NCI-H82 treated with DMSO at 0.1 percent for 48 hours (cell line): ENCODE results near the gene ZNF827.
A peak's percentile ranks its signal among the peaks of the same experiment; 100 is the strongest.

ENCODE experiments used
- DNase-seq: peaks from one replicate; lab custom pipeline; 2025; ENCODE audit not compliant: unreplicated experiment; lab: John Stamatoyannopoulos, UW

The ZNF827 gene

GRCh38 chr4:145938618-145939440, at the start of gene ZNF827:
ZNF827 (minus strand) TSS chr4:145938823; CDS start chr4:145938407, 416 bp downstream.
- peak; percentile 70 for DNase-seq

DNA sequence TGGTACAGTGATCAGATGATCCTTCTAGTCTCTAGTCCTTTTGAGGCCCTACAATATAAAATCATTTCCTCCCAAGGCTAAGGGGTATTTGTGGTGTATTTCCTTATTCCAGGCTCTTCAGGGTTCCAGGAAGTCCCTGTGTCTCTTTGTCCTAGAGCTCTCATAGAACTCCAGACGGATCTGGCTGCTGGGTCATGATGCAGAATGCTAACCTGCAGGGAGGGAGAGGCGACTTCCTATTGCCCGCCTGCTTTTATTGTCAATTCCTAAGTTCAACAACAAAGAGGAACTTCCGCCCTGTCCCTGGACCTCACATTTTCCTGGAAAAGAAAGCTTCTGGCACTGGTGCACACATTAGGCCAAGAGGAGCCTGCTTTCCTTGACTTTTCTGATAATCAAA, 45.9 kb upstream of the ZNF827 start:
- no peak for DNase-seq

DNA sequence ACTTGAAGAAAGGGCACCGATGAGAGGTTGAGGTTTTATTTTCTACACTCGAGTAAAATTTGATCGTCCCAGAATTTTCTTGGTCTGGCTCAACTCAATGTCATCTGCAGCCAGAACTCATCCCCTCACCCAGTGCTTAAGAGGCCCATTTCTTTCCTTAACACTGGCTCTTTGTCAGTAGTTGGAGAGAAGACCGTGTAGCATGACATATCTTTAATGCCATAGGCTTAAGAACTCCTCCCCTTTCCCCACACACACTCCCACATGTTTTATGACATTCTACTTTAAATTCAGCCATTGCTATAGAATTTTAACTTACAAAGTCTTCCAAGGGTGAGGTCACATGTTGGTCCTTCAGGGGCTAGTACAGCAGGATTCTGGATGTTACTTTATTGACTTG, 44.2 kb upstream of the ZNF827 start:
- no peak for DNase-seq

GRCh38 chr4:145979160-145979559, 40.5 kb upstream of the ZNF827 start:
- DNase-seq: no peak

DNA sequence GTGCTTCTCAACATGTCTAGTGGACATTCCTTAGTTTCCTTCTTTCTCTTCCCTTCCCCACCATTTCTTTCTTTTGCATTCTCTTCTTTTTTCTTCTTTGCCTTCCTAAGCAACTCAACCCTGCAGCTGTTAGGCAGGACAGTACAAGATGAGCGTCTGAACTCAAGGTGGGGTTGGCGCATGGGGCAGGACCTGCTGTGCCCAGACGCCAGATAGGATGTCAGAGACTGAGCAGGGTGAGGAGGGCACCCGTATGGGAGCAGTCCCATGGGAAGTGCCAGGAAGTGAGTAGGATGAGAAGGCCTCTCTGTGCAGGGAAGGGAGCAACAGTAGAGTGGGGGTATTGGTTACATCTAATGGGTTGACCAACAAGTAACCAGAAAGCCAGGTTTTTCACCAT, 38.1 kb upstream of the ZNF827 start:
- DNase-seq: no peak

DNA sequence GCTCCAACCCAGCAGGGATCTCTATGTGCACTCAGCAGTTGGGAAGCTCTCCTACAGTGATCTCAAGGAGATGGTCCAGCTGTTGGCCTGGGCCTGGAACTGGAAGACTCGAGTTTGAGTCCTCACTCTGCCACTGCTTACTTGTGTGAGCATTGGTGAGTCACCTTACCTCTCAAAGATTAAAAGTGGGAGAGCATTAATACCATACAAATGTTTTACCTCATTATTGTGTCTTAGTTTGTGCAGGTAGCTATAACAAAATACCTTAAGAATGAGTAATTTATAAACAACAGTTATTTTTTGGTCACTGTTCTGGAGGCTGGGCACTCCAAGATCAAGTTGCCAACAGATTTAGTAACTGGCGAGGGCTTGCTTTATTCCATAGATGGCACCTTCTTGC, 21.4 kb upstream of the ZNF827 start:
- DNase-seq: no peak

- no peak for DNase-seq
Measured at GRCh38 chr4:145957302-145957701, 18.7 kb upstream of the ZNF827 start.

GRCh38 chr4:145956288-145956890, 17.8 kb upstream of the ZNF827 start:
- DNase-seq: no peak

DNA sequence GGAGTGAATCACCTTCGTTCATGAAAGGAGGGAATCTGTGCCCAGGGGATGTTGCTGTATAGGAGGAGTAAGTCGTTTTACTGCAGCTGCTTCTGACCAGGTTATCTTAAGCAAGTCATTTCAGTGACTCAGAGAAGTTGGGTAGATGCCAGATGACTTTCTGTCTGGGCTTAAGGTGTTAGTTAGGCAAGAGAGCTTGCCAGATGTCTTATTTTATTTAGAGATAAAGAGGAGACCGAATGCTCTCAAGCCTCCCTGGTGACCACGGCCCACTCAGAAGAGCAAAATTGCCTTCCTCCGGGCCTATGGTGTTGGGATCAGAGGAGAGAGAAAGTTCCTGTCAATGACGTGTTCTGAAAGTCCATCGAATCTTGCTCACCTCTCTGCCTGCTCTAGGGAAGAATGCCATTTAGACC, 16.3 kb upstream of the ZNF827 start:
- DNase-seq: no peak

DNA sequence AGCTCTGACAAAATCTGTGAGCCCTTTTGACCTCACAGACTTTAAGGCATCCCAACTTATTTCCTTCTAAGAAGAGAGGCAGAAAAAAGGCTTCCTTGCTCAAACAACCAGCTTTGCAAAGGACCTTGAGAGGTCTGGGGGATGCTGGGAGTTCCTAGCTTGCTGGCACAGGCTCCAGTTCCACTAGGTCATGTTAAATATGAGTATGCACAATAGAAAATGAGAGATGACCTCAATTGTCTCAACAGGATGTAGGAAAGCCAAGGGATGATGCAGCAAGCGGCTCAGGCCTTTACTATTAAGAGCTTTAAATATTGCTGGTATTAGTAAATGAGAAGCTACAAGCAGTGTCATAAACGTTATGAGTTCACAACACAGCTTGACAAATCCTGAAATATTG, 13.3 kb upstream of the ZNF827 start:
- DNase-seq: no peak

DNA sequence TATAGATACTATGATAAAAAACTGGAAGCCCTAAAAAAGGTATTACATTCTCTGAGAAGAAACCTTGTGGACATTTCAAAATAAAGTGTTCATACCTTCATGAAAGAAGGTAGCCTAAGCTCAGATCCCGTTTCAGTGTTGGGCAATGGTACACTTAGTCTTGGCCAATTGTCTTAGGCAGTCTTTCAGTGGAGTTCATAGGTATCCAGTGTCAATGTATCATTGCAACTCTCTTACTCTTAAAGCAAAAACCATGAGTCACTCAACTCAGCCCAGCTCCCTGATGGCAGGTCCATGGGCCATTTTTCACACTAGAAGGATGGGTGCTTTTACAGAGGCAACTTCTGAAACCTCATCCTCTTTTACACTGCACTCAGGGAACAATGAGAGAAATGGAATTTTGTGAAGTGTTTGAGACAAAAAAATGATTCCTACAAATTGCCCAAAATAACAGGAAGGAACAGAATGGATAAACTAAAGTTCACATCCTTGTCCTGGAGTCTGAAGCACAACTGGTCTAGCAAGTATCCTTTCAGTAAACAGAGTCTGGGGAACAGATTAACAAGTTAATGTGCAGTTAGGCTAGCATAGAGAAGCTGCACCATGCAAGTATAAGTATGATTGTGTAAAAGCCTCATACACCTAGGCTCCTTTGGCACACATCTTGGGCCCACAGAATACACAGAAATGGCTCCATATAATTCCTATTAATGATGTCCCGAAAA, 7.0 kb upstream of the ZNF827 start:
- DNase-seq: no peak

- DNase-seq: no peak
Measured at GRCh38 chr4:145944886-145945285, 6.3 kb upstream of the ZNF827 start.

DNA sequence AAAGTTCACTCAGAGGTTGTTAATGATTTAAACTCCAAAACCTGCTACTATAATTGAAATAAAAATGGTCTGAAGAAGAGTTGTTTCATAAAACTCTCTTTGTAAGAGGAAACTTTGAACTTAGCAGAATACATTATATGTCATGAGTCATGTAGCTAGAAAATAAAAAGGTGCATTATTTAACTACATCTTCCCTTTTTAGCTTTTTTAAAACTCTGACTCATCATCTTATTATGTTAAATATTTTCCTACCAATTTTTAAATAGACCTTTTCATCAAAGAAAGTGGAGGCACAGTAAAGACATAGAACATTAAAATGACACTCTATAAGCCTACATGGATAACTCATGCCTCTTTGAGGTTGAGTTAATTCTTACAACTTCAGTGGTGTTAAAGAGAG, 1.2 kb upstream of the ZNF827 start:
- DNase-seq: no peak

DNA sequence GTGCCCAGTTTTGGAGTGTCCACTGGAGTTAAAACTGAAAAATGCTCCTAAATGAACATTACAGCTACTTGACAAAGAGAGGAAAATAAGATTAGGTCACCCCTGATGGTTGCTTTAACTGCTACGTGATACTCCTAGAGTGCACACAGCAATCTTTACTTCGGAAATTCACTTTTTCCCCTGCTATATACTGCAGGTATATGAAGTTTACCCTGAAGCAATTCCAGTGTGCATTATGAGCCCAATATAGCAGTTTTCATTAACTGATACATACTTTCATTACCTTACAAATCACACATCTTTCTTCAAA, 773 bp upstream of the ZNF827 start:
- DNase-seq: no peak

DNA sequence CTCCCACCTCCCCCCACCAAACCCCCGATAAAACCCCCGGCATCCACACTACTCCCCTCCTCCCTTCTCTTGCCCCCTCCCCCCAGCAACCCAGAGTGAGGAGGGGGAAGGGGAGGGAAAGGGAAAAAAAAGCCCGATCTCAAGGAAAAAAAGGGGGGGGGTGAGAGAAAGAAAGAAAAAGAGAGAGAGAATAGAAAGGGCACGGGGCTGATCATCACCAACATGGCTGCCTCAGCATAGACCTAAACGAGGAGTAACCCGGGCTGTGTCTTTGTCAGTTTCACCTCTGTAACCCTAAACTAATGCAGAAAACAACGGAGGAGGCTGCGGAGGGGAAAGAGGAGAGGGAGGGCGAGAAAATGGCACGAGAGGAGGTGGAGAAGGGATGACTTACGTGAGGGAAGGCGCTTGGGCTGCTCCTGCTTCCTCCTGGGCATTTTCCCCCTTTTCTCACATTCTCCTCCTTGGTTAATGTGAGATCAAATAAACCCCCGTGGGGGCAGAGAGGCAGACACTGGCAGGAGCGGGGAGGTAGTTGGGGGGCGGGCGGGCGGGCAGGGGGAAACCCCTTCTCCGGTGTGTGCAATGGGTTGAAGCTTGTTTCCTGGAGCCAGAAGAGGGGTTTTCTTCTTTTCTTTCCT, 532 bp downstream of the ZNF827 start:
- DNase-seq: no peak

DNA sequence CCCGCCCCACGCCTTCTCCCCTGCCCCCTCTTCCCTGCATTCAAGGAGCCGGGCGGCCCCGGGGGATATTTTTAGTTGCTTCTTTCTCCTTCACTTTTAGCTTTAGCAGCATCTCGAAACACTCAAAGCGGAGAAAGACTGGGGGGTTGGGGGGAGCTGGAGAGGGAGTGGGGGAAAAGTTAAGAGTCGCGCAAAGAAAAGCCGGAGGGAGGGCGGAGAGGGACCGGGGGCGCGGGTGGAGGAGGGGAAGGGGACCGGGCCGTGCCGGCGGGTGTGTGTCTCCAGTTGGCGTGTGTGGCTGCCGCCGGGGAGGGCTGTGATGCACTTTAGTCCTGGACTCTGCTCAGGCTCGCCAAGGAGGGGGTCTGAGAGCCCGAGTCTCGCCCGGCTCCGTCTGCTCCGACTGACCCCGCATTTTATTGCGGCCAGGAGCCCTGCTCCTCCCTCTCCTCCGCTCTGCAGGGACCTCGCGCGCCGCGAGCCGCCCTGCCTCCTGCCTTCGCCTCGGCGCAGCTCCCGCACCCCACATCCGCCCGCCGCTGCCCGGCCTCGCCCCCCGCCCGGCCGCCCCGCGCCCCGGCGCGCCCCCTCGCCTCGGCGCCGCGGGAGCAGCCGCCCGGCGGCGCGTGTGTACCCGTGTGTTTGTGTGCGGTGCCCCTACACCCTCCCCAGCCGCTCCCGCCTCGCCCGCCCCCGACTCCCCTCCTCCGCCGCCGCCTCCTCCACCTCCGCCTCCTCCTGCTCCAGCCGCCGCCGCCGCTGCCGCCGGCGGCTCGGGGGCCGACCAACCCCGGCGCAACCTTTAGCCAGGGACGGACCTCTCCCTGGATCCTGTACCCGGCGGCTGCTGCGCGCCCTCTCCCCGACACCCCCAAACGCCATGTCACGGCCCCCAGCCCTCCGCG, 1.4 kb downstream of the ZNF827 start:
- DNase-seq: peak; percentile 52

- DNase-seq: peak; percentile 52
Measured at GRCh38 chr4:145936142-145936996, 2.3 kb downstream of the ZNF827 start.

DNA sequence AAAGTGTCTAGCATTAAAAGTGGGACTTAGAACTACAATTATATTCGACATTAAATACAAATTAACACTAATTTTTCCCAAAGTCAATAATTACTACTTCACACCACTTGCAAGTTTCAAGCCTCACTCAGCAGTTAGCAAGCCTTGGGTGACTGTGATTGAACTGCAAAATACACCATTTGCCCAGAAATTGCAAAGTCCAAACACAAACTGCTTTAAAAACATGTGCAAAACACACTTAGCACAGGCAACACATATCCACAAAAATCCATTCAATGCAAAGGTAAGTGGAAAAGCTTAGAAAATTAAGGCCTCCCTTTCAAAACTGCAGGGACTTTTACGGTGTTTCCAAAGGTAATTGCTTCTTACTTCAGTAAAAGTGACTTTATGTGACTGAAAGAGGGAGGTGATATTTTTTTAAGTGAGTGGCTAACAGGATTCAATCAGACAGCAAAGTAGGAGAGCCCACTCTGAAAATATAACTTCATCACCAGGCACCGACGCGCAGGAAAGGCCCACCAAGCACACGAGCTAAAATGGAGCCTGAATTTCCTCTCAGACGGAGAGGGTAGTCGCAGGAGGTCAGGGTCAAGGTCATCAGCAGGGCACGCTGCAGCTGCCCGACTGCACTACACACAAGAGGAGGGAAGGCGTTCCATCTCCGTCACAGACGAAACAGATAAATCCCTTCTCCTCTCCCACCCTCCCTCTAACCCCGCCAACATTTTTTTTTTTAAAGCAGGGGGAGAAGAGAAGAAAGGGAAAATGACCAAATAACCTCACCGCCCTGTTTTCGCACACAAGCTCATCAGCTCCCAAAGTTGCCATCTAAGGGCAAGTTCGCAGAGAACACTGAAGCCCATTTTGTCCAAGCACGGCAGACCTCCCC, 3.1 kb downstream of the ZNF827 start:
- DNase-seq: peak; percentile 50
